ENCODE measurements around the gene FOXM1.

FOXM1 gene, protein sequence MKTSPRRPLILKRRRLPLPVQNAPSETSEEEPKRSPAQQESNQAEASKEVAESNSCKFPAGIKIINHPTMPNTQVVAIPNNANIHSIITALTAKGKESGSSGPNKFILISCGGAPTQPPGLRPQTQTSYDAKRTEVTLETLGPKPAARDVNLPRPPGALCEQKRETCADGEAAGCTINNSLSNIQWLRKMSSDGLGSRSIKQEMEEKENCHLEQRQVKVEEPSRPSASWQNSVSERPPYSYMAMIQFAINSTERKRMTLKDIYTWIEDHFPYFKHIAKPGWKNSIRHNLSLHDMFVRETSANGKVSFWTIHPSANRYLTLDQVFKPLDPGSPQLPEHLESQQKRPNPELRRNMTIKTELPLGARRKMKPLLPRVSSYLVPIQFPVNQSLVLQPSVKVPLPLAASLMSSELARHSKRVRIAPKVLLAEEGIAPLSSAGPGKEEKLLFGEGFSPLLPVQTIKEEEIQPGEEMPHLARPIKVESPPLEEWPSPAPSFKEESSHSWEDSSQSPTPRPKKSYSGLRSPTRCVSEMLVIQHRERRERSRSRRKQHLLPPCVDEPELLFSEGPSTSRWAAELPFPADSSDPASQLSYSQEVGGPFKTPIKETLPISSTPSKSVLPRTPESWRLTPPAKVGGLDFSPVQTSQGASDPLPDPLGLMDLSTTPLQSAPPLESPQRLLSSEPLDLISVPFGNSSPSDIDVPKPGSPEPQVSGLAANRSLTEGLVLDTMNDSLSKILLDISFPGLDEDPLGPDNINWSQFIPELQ

GRCh38 chr12:2877047-2877952 is at the start of gene FOXM1, which contains the start of gene RHNO1:
Gene FOXM1 (minus strand): TSS chr12:2877174. CDS start chr12:2874478, 2,696 bp downstream.
Gene RHNO1 (plus strand): TSS chr12:2877223. CDS start chr12:2885367, 8,144 bp downstream.
- FAIRE-seq, result no peak

GRCh38 chr12:2925322-2925995 is 48.5 kb upstream of the FOXM1 start:
- no peak for FAIRE-seq

DNA sequence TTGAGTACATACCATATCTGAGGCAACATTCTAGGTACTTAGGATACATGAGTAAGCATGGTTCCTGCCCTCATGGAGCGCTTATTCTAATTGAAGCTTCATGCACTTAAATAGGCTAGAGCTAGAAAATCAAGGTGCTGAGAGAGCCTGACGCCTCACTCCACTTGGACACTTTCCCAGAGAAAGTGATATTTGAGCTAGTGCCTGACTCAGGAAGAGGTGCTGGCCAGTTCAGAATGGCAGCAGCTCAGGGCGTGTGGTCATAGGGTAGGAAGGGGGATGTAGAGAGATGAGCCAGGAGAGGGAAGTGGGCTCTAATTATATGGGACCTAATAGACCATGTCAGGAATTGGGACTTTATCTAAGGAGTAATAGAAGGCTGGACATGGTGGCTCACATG is 47.0 kb upstream of the FOXM1 start:
- no peak for FAIRE-seq

- FAIRE-seq, result no peak
Observed at GRCh38 chr12:2923057-2923456, 46.1 kb upstream of the FOXM1 start.

- FAIRE-seq, result no peak
Observed at GRCh38 chr12:2922329-2922728, 45.4 kb upstream of the FOXM1 start.

DNA sequence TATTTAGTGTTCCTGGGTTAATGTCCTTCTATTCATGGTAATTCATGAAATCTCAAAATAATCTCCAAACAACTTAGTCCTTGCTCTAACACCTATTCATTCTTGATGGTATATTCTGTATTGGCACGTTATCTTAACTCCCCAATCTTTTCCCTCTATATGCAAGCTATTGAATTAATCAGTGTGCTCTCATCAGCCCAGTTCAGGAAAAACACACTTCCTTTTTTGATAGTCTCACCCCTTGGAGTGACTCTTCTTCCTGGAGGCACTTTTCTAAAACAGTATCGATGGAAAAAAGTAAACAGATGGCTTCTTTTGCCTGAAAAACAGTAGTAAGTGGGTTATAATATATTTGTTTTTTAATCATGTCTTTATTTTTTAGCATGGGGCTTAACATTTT is 42.3 kb upstream of the FOXM1 start:
- FAIRE-seq, result no peak

- FAIRE-seq, result no peak
Observed at GRCh38 chr12:2912216-2912575, 35.2 kb upstream of the FOXM1 start.

DNA sequence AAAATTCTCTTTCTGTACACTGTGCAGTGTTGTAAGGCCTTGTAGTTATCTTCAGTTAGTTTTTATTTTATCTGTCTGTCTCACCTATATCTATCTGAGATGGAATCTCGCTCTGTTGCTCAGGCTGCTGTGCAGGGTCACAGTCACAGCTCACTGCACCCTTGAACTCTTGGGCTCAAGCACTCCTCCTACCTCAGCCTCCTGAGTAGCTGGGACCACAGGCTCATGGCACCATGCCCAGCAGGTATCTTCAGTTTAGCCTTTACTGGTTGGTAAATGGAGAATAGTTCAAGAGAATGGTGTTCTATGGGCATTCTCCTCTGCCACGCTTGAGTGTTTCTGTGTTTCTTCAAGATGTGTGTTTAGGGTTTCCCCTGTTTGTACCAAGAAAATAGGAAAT is 27.3 kb upstream of the FOXM1 start:
- no peak for FAIRE-seq

GRCh38 chr12:2902272-2902880 is 25.4 kb upstream of the FOXM1 start:
- FAIRE-seq, result no peak

- FAIRE-seq, result no peak
Observed at GRCh38 chr12:2900642-2901041, 23.7 kb upstream of the FOXM1 start.

- FAIRE-seq, result no peak
Observed at GRCh38 chr12:2897418-2897817, 20.4 kb upstream of the FOXM1 start.

- FAIRE-seq, result no peak
Observed at GRCh38 chr12:2895511-2895910, 18.5 kb upstream of the FOXM1 start.

GRCh38 chr12:2895051-2895451 is 18.1 kb upstream of the FOXM1 start:
- no peak for FAIRE-seq

- no peak for FAIRE-seq
Observed at GRCh38 chr12:2893007-2893406, 16.0 kb upstream of the FOXM1 start.

DNA sequence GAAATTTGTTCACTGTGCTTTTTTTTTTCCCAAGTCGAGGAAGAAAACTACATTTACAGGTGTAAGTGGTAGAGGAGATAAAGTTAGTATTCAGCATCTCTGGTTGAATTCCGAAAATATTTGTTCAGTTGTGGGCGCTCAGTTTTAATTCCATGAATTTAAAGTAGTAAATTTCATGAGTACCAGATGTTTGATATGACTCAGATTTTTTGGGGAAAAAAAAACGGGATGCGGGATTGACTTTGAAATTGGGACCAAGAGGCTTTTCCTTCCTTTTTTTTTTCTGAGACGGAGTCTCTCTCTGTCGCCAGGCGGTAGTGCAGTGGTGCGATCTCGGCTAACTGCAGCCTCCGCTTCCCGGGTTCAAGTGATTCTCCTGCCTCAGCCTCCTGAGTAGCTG is 15.3 kb upstream of the FOXM1 start:
- FAIRE-seq, result no peak

- no peak for FAIRE-seq
Observed at GRCh38 chr12:2891240-2892053, 14.5 kb upstream of the FOXM1 start.

DNA sequence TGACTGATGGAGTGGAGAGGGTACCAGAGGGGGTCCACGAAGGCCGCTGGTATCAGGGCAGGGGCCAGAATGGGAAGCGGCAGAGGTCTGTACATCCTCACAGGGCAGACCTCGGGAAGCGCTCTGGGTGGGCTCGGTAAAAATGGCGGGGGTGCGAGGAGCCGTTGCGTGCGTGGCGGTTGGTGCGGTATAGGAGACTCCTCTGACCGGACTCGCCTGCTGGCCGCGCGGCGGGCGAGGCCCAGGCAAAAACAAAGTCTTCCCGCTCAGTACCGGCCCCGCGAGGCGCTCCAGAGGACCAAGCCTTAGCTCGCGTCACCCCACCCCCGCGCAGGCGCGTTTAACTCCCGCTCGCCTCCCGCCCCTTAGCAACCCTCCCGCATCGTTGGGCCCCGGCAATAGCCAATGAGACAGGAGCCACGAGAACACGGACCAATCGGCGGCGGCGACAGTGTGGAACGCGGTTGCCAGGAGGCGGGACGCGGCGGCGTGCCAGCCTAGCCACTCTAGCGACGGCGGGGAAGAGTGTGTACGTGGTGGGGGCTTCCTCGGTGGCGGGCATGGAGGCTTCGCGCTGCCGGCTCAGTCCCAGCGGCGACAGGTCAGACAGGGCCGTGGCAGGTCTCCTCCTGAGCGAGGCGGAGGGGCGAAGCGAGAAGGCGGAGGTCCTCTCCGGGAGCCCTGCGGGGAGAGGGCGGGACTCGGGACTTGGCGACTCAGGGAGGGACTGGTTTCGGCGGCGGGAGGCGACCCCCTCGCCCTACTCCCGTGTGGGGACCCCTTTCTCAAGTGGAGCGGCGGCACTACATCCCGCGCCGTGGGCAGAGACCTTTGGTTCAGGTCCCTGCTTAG is 13.6 kb upstream of the FOXM1 start, which contains the start of gene TULP3:
Gene TULP3, plus strand, starts transcription at position 504 of the 852 bp plus-strand sequence. Its CDS starts 57 bp downstream, at position 561.
- FAIRE-seq, result peak; percentile 97

DNA sequence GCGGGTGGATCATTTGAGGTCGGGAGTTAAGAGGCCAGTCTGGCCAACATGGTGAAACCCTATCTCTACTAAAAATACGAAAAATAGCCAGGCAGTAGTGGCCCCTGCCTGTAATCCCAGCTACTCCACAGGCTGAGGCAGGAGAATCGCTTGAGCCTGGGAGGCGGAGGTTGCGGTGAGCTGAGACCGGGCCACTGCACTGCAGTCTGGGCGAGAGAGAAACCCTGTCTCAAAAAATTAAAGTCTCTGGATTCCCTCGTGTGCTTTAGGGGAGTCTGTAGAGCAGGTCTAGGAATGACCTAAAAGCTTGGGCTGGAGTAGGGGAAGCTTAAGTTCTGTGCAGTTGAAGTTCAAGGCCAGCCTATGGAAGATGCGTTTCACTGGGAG is 13.0 kb upstream of the FOXM1 start:
- FAIRE-seq, result no peak

DNA sequence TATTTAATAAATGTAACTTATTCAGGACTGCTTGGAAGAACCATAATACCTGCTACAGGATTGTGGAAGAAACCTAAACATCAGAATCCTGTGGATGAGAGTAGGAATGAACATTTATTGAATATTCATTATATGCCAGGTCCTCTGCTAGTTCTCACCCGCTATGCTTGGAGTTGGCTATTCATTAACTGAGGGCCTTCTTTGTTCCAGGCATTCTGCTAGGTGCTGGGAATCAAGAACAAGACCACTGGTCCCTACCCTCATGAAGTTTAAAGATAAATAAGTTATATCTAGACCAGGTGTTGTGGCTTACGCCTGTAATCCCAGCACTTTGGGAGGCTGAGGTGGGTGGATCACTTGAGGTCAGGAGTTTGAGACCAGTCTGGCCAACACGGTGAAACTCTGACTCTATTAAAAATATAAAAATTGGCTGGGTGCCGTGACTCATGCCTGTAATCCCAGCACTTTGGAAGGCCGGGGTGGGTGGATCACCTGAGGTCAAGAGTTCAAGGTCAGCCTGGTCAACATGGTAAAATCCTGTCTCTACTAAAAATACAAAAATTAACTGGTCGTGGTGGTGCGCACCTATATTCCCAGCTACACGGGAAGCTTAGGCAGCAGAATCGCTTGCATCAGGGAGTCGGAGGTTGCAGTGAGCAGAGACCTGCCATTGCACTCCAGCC is 9.9 kb upstream of the FOXM1 start:
- FAIRE-seq, result no peak

Measured in G401.6 (cell line).